Activated naive CD4-positive, alpha-beta T cell treated with anti-CD3 and anti-CD28 coated beads, Interleukin-2, amount 50 U/mL, for 24 hours (primary cell): ENCODE results near the gene IL6ST.

Source experiments
- H3K27ac Mint-ChIP-seq: one replicate; pipeline ENCODE4 v1.8.0; 2021; ENCODE audit warnings: mild to moderate bottlenecking, mixed read lengths
- H3K27me3 Mint-ChIP-seq: one replicate; pipeline ENCODE4 v1.8.0; 2021; ENCODE audit warnings: mixed read lengths
- H3K36me3 Mint-ChIP-seq: one replicate; pipeline ENCODE4 v1.8.0; 2021; ENCODE audit warnings: mixed read lengths
- H3K4me1 Mint-ChIP-seq: one replicate; pipeline ENCODE4 v1.8.0; 2021; ENCODE audit warnings: mixed read lengths
- H3K4me3 Mint-ChIP-seq: one replicate; pipeline ENCODE4 v1.8.0; 2021; ENCODE audit warnings: mild to moderate bottlenecking, mixed read lengths
- H3K9me3 Mint-ChIP-seq: one replicate; pipeline ENCODE4 v1.8.0; 2021; ENCODE audit warnings: mixed read lengths

IL6ST gene

GRCh38 chr5:55923177-55923771, 71.5 kb downstream of the IL6ST start:
- no peaks in the 10 kb centered on the region for H3K9me3 Mint-ChIP-seq
- no peaks in the 10 kb centered on the region for H3K27me3 Mint-ChIP-seq
- peak overlapping the region; percentile 92 for H3K27ac Mint-ChIP-seq
- no peaks in the 10 kb centered on the region for H3K36me3 Mint-ChIP-seq
- peak overlapping the region; percentile 96 for H3K4me3 Mint-ChIP-seq
- peaks cover 22% of the 10 kb centered on the region for H3K4me1 Mint-ChIP-seq

GRCh38 chr5:55921617-55922016, 73.1 kb downstream of the IL6ST start:
- Mint-ChIP-seq H3K27ac (no peak overlapping the region), H3K27me3 (no peaks in the 10 kb centered on the region), H3K4me3 (no peak overlapping the region), H3K4me1 (peaks cover 22% of the 10 kb centered on the region), H3K9me3 (no peaks in the 10 kb centered on the region), H3K36me3 (no peaks in the 10 kb centered on the region)

- Mint-ChIP-seq H3K27ac (no peak overlapping the region), H3K27me3 (no peaks in the 10 kb centered on the region), H3K36me3 (no peaks in the 10 kb centered on the region), H3K9me3 (no peaks in the 10 kb centered on the region), H3K4me3 (no peak overlapping the region), H3K4me1 (peaks cover 22% of the 10 kb centered on the region)
Measured at GRCh38 chr5:55920784-55921183, 74.0 kb downstream of the IL6ST start.

- no peak overlapping the region for H3K4me3 Mint-ChIP-seq
- H3K27ac Mint-ChIP-seq: no peak overlapping the region
- H3K9me3 Mint-ChIP-seq: no peaks in the 10 kb centered on the region
- no peaks in the 10 kb centered on the region for H3K27me3 Mint-ChIP-seq
- no peaks in the 10 kb centered on the region for H3K36me3 Mint-ChIP-seq
- peaks cover 22% of the 10 kb centered on the region for H3K4me1 Mint-ChIP-seq
Measured at GRCh38 chr5:55919625-55920024, 75.1 kb downstream of the IL6ST start.

GRCh38 chr5:55918087-55919035, 76.4 kb downstream of the IL6ST start:
- Mint-ChIP-seq H3K4me1 (peaks cover 16% of the 10 kb centered on the region), H3K9me3 (no peaks in the 10 kb centered on the region), H3K4me3 (no peak overlapping the region), H3K27ac (no peak overlapping the region), H3K36me3 (no peaks in the 10 kb centered on the region), H3K27me3 (no peaks in the 10 kb centered on the region)

GRCh38 chr5:55917402-55918086, 77.2 kb downstream of the IL6ST start:
- H3K36me3 Mint-ChIP-seq: no peaks in the 10 kb centered on the region
- H3K27me3 Mint-ChIP-seq: no peaks in the 10 kb centered on the region
- H3K9me3 Mint-ChIP-seq: no peaks in the 10 kb centered on the region
- H3K4me3 Mint-ChIP-seq: no peak overlapping the region
- H3K27ac Mint-ChIP-seq: no peak overlapping the region
- peaks cover 11% of the 10 kb centered on the region for H3K4me1 Mint-ChIP-seq

- Mint-ChIP-seq H3K36me3 (no peaks in the 10 kb centered on the region), H3K4me1 (peaks cover 15% of the 10 kb centered on the region), H3K9me3 (no peaks in the 10 kb centered on the region), H3K4me3 (no peak overlapping the region), H3K27ac (no peak overlapping the region), H3K27me3 (no peaks in the 10 kb centered on the region)
Measured at GRCh38 chr5:55916986-55917385, 77.8 kb downstream of the IL6ST start.

- Mint-ChIP-seq H3K36me3 (no peaks in the 10 kb centered on the region), H3K4me3 (no peak overlapping the region)
Measured at GRCh38 chr5:55915783-55916182, 79.0 kb downstream of the IL6ST start.

GRCh38 chr5:55914971-55915370, 79.8 kb downstream of the IL6ST start:
- Mint-ChIP-seq H3K4me3 (no peak overlapping the region), H3K4me1 (peaks cover 18% of the 10 kb centered on the region), H3K36me3 (no peaks in the 10 kb centered on the region), H3K9me3 (no peaks in the 10 kb centered on the region), H3K27ac (no peak overlapping the region), H3K27me3 (no peaks in the 10 kb centered on the region)

More at GRCh38 chr5:55915783-55916182, 79.0 kb downstream of the IL6ST start:
- Mint-ChIP-seq H3K27me3 (no peaks in the 10 kb centered on the region), H3K9me3 (no peaks in the 10 kb centered on the region), H3K4me1 (peaks cover 20% of the 10 kb centered on the region), H3K27ac (no peak overlapping the region)

- no peak overlapping the region for H3K4me3 Mint-ChIP-seq
- no peak overlapping the region for H3K27ac Mint-ChIP-seq
- no peaks in the 10 kb centered on the region for H3K27me3 Mint-ChIP-seq
- peaks cover 9% of the 10 kb centered on the region for H3K4me1 Mint-ChIP-seq
- no peaks in the 10 kb centered on the region for H3K9me3 Mint-ChIP-seq
- H3K36me3 Mint-ChIP-seq: no peaks in the 10 kb centered on the region
Measured at GRCh38 chr5:55913466-55914413, 81.0 kb downstream of the IL6ST start.

GRCh38 chr5:55911784-55912653, 82.7 kb downstream of the IL6ST start:
- no peak overlapping the region for H3K4me3 Mint-ChIP-seq
- H3K27me3 Mint-ChIP-seq: no peaks in the 10 kb centered on the region
- peaks cover 9% of the 10 kb centered on the region for H3K4me1 Mint-ChIP-seq
- H3K9me3 Mint-ChIP-seq: no peaks in the 10 kb centered on the region
- H3K27ac Mint-ChIP-seq: peak overlapping the region; percentile 59
- H3K36me3 Mint-ChIP-seq: no peaks in the 10 kb centered on the region

- Mint-ChIP-seq H3K36me3 (no peaks in the 10 kb centered on the region), H3K27ac (no peak overlapping the region)
Measured at GRCh38 chr5:55908804-55909203, 86.0 kb downstream of the IL6ST start.

GRCh38 chr5:55907927-55908326, 86.8 kb downstream of the IL6ST start:
- H3K4me1 Mint-ChIP-seq: peaks cover 22% of the 10 kb centered on the region
- no peaks in the 10 kb centered on the region for H3K9me3 Mint-ChIP-seq
- H3K27me3 Mint-ChIP-seq: no peaks in the 10 kb centered on the region
- no peak overlapping the region for H3K4me3 Mint-ChIP-seq
- no peaks in the 10 kb centered on the region for H3K36me3 Mint-ChIP-seq
- H3K27ac Mint-ChIP-seq: no peak overlapping the region

More at GRCh38 chr5:55908804-55909203, 86.0 kb downstream of the IL6ST start:
- peaks cover 13% of the 10 kb centered on the region for H3K4me1 Mint-ChIP-seq
- H3K9me3 Mint-ChIP-seq: no peaks in the 10 kb centered on the region
- no peak overlapping the region for H3K4me3 Mint-ChIP-seq
- H3K27me3 Mint-ChIP-seq: no peaks in the 10 kb centered on the region

- Mint-ChIP-seq H3K9me3 (no peaks in the 10 kb centered on the region), H3K27ac (peak overlapping the region; percentile 70), H3K27me3 (no peaks in the 10 kb centered on the region), H3K36me3 (no peaks in the 10 kb centered on the region), H3K4me3 (no peak overlapping the region), H3K4me1 (peaks cover 14% of the 10 kb centered on the region)
Measured at GRCh38 chr5:55905251-55905650, 89.5 kb downstream of the IL6ST start.
